HG03571 (cell line): ENCODE results near the gene GRK2.
"Not testable (repeated sequence)": the region's sequence is repeated elsewhere in the genome, so short reads cannot be mapped to it uniquely, and the experiment has no call there.

Experiments used
- ATAC-seq: cut with Tn5 transposase; IDR thresholded peaks from one replicate; pipeline ENCODE4 v1.9.1; 2021; ENCODE audit not compliant: unreplicated experiment

The GRK2 gene

GRCh38 chr11:67253872-67254624 is 12.2 kb upstream of the GRK2 start:
- no peak for ATAC-seq

- no peak for ATAC-seq
These were observed 11.5 kb upstream of the GRK2 start for GRCh38 chr11:67254798-67255197.

- no peak for ATAC-seq
These were observed 10.9 kb upstream of the GRK2 start for GRCh38 chr11:67255353-67255752.

GRCh38 chr11:67255864-67256263 is 10.4 kb upstream of the GRK2 start:
- no peak for ATAC-seq

GRCh38 chr11:67256477-67257135 is 9.7 kb upstream of the GRK2 start:
- ATAC-seq = no peak

GRCh38 chr11:67260406-67260805 is 5.9 kb upstream of the GRK2 start:
- no peak for ATAC-seq

- not testable (repeated sequence) for ATAC-seq
These were observed 5.2 kb upstream of the GRK2 start for GRCh38 chr11:67260885-67261639.

GRCh38 chr11:67261640-67261945 is 4.7 kb upstream of the GRK2 start:
- no peak for ATAC-seq

GRCh38 chr11:67261946-67262681 is 4.2 kb upstream of the GRK2 start:
- no peak for ATAC-seq

- ATAC-seq = no peak
These were observed 3.3 kb upstream of the GRK2 start for GRCh38 chr11:67262731-67263675.

- no peak for ATAC-seq
These were observed 2.0 kb upstream of the GRK2 start for GRCh38 chr11:67264260-67264659.

- no peak for ATAC-seq
These were observed 1.2 kb upstream of the GRK2 start for GRCh38 chr11:67264877-67265632.

GRCh38 chr11:67265633-67266448 is 432 bp upstream of the GRK2 start:
- ATAC-seq = peak; percentile 36

- ATAC-seq = no peak
These were observed 1.2 kb downstream of the GRK2 start for GRCh38 chr11:67267188-67268080.

- ATAC-seq = peak; percentile 36
These were observed 2.0 kb downstream of the GRK2 start for GRCh38 chr11:67268081-67268961.

GRCh38 chr11:67268962-67269268 is 2.6 kb downstream of the GRK2 start:
- no peak for ATAC-seq
